ENCODE results near the gene SND1. TPM values are rescaled to one million over a fixed set of nuclear protein-coding genes. Genes with fewer than 3 reads are reported as not detected.
"Not testable (repeated sequence)": the region's sequence is repeated elsewhere in the genome, so short reads cannot be mapped to it uniquely, and the experiment has no call there.

The SND1 gene
- polyA plus RNA-seq, 4 donors: 47.2 to 148 (median 92.2) TPM

GRCh38 chr7:128107516-128107915 lies 455.5 kb downstream of the SND1 start:
- WGBS, 3 donors: 70 to 85% (median 76%) methylated on average over 6 to 11 of the region's 12 CpGs
- H3K27ac ChIP-seq (ENCODE audit: low read depth in 1 of 3, low read length in 2 of 3); H3K36me3 ChIP-seq (ENCODE audit: control insufficient read depth in 3 of 3, insufficient read depth in 2 of 3, low read depth in 1 of 3, low read length in 3 of 3); H3K4me1 ChIP-seq (ENCODE audit: control insufficient read depth in 3 of 3, insufficient read depth in 2 of 3, low read depth in 1 of 3, low read length in 2 of 3); H3K9me3 ChIP-seq (ENCODE audit: control insufficient read depth in 2 of 2, insufficient read depth in 1 of 2, low read depth in 1 of 2, low read length in 1 of 2); FAIRE-seq; H3K4me3 ChIP-seq (ENCODE audit: low read depth in 1 of 3, low read length in 3 of 3); DNase-seq: not testable (repeated sequence)
- peaks cover 0 to 49% (median 2%) of the 10 kb centered on the region in 3 donors for H3K27me3 ChIP-seq (ENCODE audit: control insufficient read depth in 3 of 3, insufficient read depth in 3 of 3, low read length in 3 of 3)

GRCh38 chr7:128108129-128108528 lies 456.1 kb downstream of the SND1 start:
- H3K27ac ChIP-seq (ENCODE audit: low read depth in 1 of 3, low read length in 2 of 3): no peak overlapping the region
- no peak for DNase-seq
- peaks cover 0 to 8% (median 2%) of the 10 kb centered on the region in 3 donors for H3K4me1 ChIP-seq (ENCODE audit: control insufficient read depth in 3 of 3, insufficient read depth in 2 of 3, low read depth in 1 of 3, low read length in 2 of 3)
- no peak overlapping the region for H3K4me3 ChIP-seq (ENCODE audit: low read depth in 1 of 3, low read length in 3 of 3)
- H3K9me3 ChIP-seq (ENCODE audit: control insufficient read depth in 2 of 2, insufficient read depth in 1 of 2, low read depth in 1 of 2, low read length in 1 of 2): peaks cover 0 to 4% of the 10 kb centered on the region in 2 donors
- H3K27me3 ChIP-seq (ENCODE audit: control insufficient read depth in 3 of 3, insufficient read depth in 3 of 3, low read length in 3 of 3): peaks cover 0 to 46% (median 2%) of the 10 kb centered on the region in 3 donors
- FAIRE-seq: no peak
- H3K36me3 ChIP-seq (ENCODE audit: control insufficient read depth in 3 of 3, insufficient read depth in 2 of 3, low read depth in 1 of 3, low read length in 3 of 3): no peaks in the 10 kb centered on the region
- WGBS, 3 donors: 80 to 83% (median 81%) methylated on average over 6 to 7 of the region's 7 CpGs

- Histone ChIP-seq H3K27me3 (ENCODE audit: control insufficient read depth in 3 of 3, insufficient read depth in 3 of 3, low read length in 3 of 3) (peaks cover 0 to 40% (median 2%) of the 10 kb centered on the region in 3 donors), H3K4me3 (ENCODE audit: low read depth in 1 of 3, low read length in 3 of 3) (no peak overlapping the region), H3K27ac (ENCODE audit: low read depth in 1 of 3, low read length in 2 of 3) (peak overlapping the region in 2 of 3 donors; percentile 61 to 69), H3K9me3 (ENCODE audit: control insufficient read depth in 2 of 2, insufficient read depth in 1 of 2, low read depth in 1 of 2, low read length in 1 of 2) (peaks cover 0 to 4% of the 10 kb centered on the region in 2 donors), H3K36me3 (ENCODE audit: control insufficient read depth in 3 of 3, insufficient read depth in 2 of 3, low read depth in 1 of 3, low read length in 3 of 3) (no peaks in the 10 kb centered on the region), H3K4me1 (ENCODE audit: control insufficient read depth in 3 of 3, insufficient read depth in 2 of 3, low read depth in 1 of 3, low read length in 2 of 3) (peaks cover 0 to 3% (median 2%) of the 10 kb centered on the region in 3 donors)
- DNase-seq (peak in 1 of 2 donors; percentile 22), FAIRE-seq (no peak)
- WGBS, 3 donors: 42 to 55% (median 51%) methylated on average over 11 of the region's 11 CpGs
Measured at GRCh38 chr7:128108641-128109423, 456.8 kb downstream of the SND1 start.

DNA sequence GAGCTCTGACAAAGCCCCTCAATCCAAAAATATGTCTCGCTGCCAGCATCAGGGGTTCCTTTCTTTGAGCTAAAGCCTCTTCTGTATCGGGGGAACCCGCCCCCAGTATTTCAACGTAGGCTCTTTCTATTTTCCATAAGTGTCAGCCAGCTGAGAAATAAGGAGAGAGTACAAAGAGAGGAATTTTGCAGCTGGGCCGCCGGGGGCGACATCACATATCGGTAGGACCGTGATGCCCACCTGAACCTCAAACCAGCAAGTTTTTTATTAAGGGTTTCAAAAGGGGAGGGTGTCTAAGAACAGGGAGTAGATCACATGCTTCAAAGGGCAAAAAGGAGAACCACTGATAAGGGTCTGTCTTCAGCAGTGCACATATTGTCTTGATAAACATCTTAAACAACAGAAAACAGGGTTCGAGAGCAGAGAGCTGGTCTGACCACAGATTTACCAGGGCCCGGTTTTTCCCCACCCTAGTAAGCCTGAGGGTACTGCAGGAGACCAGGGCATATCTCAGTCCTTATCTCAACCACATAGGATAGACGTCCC lies 457.5 kb downstream of the SND1 start:
- not testable (repeated sequence) for H3K9me3 ChIP-seq (ENCODE audit: control insufficient read depth in 2 of 2, insufficient read depth in 1 of 2, low read depth in 1 of 2, low read length in 1 of 2); FAIRE-seq; DNase-seq; H3K36me3 ChIP-seq (ENCODE audit: control insufficient read depth in 3 of 3, insufficient read depth in 2 of 3, low read depth in 1 of 3, low read length in 3 of 3); H3K4me3 ChIP-seq (ENCODE audit: low read depth in 1 of 3, low read length in 3 of 3); H3K4me1 ChIP-seq (ENCODE audit: control insufficient read depth in 3 of 3, insufficient read depth in 2 of 3, low read depth in 1 of 3, low read length in 2 of 3)
- H3K27ac ChIP-seq (ENCODE audit: low read depth in 1 of 3, low read length in 2 of 3): peak overlapping the region in 2 of 3 donors; percentile 61 to 69
- peaks cover 0 to 39% (median 2%) of the 10 kb centered on the region in 3 donors for H3K27me3 ChIP-seq (ENCODE audit: control insufficient read depth in 3 of 3, insufficient read depth in 3 of 3, low read length in 3 of 3)
- 65 to 80% (median 69%) methylated on average over 12 of the region's 12 CpGs for WGBS, 3 donors

DNA sequence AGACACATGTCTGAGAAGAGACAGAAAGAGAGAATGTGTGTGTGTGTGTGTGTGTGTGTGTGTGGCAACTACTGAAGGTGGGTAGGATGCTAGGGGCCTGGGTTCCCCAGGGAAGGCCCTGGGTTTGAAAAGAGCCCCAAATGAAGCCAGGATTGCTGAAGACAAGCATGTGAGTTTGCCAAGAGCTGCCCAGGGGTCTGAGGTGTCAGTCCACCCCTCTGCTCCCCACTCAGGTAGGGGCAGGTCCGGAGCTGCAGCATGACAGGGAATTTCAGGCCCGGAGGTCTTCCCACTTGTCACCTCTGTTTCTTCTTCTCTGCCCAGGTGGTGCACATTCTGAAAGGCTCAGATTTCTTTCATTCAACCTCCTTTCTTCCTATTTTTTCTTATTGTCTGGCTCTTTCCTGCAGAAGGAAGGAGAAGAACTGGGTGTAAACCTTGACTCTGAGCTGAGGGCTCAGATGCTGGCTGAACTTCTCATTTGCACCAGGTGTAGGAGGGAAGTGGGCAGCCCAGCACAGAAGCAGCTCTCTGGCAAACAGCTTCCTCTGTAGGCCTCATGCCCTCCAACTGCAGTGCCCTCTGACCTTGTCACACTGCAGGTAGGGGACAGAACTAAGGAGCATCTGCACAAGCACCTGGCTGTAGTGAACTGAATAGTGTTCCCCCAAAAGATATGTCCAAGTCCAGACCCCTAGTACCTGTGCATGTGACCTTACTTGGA lies 458.8 kb downstream of the SND1 start:
- no peak overlapping the region for H3K27ac ChIP-seq (ENCODE audit: low read depth in 1 of 3, low read length in 2 of 3)
- no peaks in the 10 kb centered on the region for H3K36me3 ChIP-seq (ENCODE audit: control insufficient read depth in 3 of 3, insufficient read depth in 2 of 3, low read depth in 1 of 3, low read length in 3 of 3)
- no peak overlapping the region for H3K4me3 ChIP-seq (ENCODE audit: low read depth in 1 of 3, low read length in 3 of 3)
- DNase-seq (no peak), FAIRE-seq (no peak)
- H3K9me3 ChIP-seq (ENCODE audit: control insufficient read depth in 2 of 2, insufficient read depth in 1 of 2, low read depth in 1 of 2, low read length in 1 of 2): peaks cover 0 to 10% of the 10 kb centered on the region in 2 donors
- H3K4me1 ChIP-seq (ENCODE audit: control insufficient read depth in 3 of 3, insufficient read depth in 2 of 3, low read depth in 1 of 3, low read length in 2 of 3): peaks cover 0 to 2% (median 0%) of the 10 kb centered on the region in 3 donors
- H3K27me3 ChIP-seq (ENCODE audit: control insufficient read depth in 3 of 3, insufficient read depth in 3 of 3, low read length in 3 of 3): peaks cover 0 to 29% (median 2%) of the 10 kb centered on the region in 3 donors
- WGBS, 3 donors: 89 to 94% (median 93%) methylated on average over 2 of the region's 2 CpGs

DNA sequence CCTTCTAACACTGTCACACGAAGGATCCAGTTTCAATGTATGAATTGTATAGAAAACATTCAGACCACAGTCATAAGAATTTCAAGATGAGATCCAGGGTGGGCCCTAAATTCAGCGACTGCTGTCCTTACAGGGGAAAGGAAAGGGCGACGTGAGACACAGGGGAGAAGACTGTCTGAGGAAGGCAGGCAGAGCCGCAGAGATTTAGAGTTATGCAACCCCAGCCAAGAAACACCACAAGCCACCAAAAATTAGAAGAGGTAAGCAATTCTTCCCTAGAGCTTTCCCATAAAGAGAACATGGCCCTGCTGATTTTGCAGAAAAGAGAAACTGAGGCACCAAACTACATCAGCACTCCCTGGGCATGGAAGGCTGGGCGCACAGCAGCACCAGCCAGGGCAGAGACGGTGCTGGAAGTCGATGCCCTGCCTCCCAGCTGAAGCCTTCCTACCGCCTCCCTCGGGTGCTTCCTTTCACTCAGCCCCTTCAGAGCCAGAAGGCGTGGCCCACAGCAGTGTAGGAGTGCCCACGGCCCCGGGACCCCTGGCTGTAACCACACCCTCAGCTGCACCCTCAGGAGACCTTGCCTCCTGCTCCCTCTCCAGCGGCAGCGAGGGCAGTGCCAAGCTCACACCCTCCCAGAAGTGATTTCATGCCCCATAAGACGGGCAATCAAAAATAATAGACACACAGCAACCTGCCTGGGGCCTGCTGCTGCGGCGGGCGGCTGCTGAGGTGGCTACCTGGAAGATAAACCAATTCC lies 460.2 kb downstream of the SND1 start:
- Histone ChIP-seq H3K4me1 (ENCODE audit: control insufficient read depth in 3 of 3, insufficient read depth in 2 of 3, low read depth in 1 of 3, low read length in 2 of 3) (peaks cover 0 to 2% (median 0%) of the 10 kb centered on the region in 3 donors), H3K27ac (ENCODE audit: low read depth in 1 of 3, low read length in 2 of 3) (no peak overlapping the region), H3K4me3 (ENCODE audit: low read depth in 1 of 3, low read length in 3 of 3) (no peak overlapping the region), H3K27me3 (ENCODE audit: control insufficient read depth in 3 of 3, insufficient read depth in 3 of 3, low read length in 3 of 3) (peaks cover 0 to 21% (median 0%) of the 10 kb centered on the region in 3 donors), H3K9me3 (ENCODE audit: control insufficient read depth in 2 of 2, insufficient read depth in 1 of 2, low read depth in 1 of 2, low read length in 1 of 2) (peaks cover 0 to 10% of the 10 kb centered on the region in 2 donors), H3K36me3 (ENCODE audit: control insufficient read depth in 3 of 3, insufficient read depth in 2 of 3, low read depth in 1 of 3, low read length in 3 of 3) (no peaks in the 10 kb centered on the region)
- WGBS, 3 donors: 49 to 61% (median 55%) methylated on average over 19 of the region's 19 CpGs
- no peak for DNase-seq
- FAIRE-seq: no peak

DNA sequence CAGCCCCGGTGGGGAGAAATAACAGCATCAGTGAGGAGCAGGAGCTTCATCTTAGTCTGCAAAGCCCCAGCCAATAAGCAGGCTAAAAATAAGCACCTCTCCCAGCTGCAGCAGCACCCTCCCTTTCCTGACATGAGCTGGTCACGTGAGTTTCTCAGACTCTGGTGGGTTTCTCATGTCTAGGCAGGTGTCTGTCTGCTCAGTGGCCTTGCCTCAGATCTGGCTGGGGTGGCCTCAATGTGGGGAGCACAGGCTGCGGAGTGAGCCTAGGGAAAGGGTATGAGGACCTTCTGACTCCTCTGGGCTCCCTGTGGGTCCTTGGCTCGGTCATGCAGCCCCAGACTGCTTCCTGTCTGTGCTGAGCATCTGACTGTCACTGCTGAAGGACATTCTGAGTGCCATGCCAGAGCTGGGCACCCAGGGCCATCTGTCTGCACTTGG lies 460.8 kb downstream of the SND1 start:
- peaks cover 0 to 2% (median 0%) of the 10 kb centered on the region in 3 donors for H3K4me1 ChIP-seq (ENCODE audit: control insufficient read depth in 3 of 3, insufficient read depth in 2 of 3, low read depth in 1 of 3, low read length in 2 of 3)
- H3K27me3 ChIP-seq (ENCODE audit: control insufficient read depth in 3 of 3, insufficient read depth in 3 of 3, low read length in 3 of 3): peaks cover 0 to 24% (median 0%) of the 10 kb centered on the region in 3 donors
- FAIRE-seq (no peak), DNase-seq (no peak)
- no peaks in the 10 kb centered on the region for H3K36me3 ChIP-seq (ENCODE audit: control insufficient read depth in 3 of 3, insufficient read depth in 2 of 3, low read depth in 1 of 3, low read length in 3 of 3)
- 37 to 44% (median 40%) methylated on average over 4 of the region's 4 CpGs for WGBS, 3 donors
- no peak overlapping the region for H3K27ac ChIP-seq (ENCODE audit: low read depth in 1 of 3, low read length in 2 of 3)
- peaks cover 0 to 10% of the 10 kb centered on the region in 2 donors for H3K9me3 ChIP-seq (ENCODE audit: control insufficient read depth in 2 of 2, insufficient read depth in 1 of 2, low read depth in 1 of 2, low read length in 1 of 2)
- H3K4me3 ChIP-seq (ENCODE audit: low read depth in 1 of 3, low read length in 3 of 3): no peak overlapping the region
